Parathyroid adenoma (tissue), 2 donors: Measurements from ENCODE around the gene SYTL2.

Experiments
- H2AFZ ChIP-seq: fragments of 300-600 bp; sonication (generic); one replicate; pipeline ENCODE4 v1.7.0; 2017; ENCODE audit warnings: antibody characterized with exemption, mild to moderate bottlenecking
- H3K27ac ChIP-seq: fragments of 300-600 bp; sonication (generic); one replicate; pipeline ENCODE4 v1.7.0; 2017
- H3K27me3 ChIP-seq: fragments of 300-600 bp; sonication (generic); one replicate; pipeline ENCODE4 v1.7.0; 2017; ENCODE audit warnings: low read length; ENCODE audit not compliant: control insufficient read depth, insufficient read depth
- H3K36me3 ChIP-seq: fragments of 300-600 bp; sonication (generic); one replicate; pipeline ENCODE4 v1.7.0; 2017; ENCODE audit warnings: low read length; ENCODE audit not compliant: control insufficient read depth, insufficient read depth
- H3K4me1 ChIP-seq: fragments of 300-600 bp; sonication (generic); one replicate; pipeline ENCODE4 v1.7.0; 2017; ENCODE audit warnings: control low read depth
- H3K4me2 ChIP-seq: fragments of 300-600 bp; sonication (generic); one replicate; pipeline ENCODE4 v1.7.0; 2017; ENCODE audit warnings: low read length
- H3K4me3 ChIP-seq: fragments of 300-600 bp; sonication (generic); one replicate; pipeline ENCODE4 v1.7.0; 2017; ENCODE audit warnings: low read depth, low read length
- H3K79me2 ChIP-seq: fragments of 300-600 bp; sonication (generic); one replicate; pipeline ENCODE4 v1.7.0; 2017; ENCODE audit warnings: control low read depth
- H3K9ac ChIP-seq: fragments of 300-600 bp; sonication (generic); one replicate; pipeline ENCODE4 v1.7.0; 2017; ENCODE audit warnings: mild to moderate bottlenecking
- H3K9me3 ChIP-seq: fragments of 300-600 bp; sonication (generic); one replicate; pipeline ENCODE4 v1.7.0; 2017; ENCODE audit warnings: low read length; ENCODE audit not compliant: control insufficient read depth
- TF ChIP-seq, protein P1 (sequence below): fragments of 300-600 bp; sonication (generic); IDR thresholded peaks from one replicate; pipeline ENCODE4 v1.7.0; 2017; ENCODE audit warnings: antibody characterized with exemption, mild to moderate bottlenecking
- donor health status: primary hyperparathyroidism.

The SYTL2 gene

DNA sequence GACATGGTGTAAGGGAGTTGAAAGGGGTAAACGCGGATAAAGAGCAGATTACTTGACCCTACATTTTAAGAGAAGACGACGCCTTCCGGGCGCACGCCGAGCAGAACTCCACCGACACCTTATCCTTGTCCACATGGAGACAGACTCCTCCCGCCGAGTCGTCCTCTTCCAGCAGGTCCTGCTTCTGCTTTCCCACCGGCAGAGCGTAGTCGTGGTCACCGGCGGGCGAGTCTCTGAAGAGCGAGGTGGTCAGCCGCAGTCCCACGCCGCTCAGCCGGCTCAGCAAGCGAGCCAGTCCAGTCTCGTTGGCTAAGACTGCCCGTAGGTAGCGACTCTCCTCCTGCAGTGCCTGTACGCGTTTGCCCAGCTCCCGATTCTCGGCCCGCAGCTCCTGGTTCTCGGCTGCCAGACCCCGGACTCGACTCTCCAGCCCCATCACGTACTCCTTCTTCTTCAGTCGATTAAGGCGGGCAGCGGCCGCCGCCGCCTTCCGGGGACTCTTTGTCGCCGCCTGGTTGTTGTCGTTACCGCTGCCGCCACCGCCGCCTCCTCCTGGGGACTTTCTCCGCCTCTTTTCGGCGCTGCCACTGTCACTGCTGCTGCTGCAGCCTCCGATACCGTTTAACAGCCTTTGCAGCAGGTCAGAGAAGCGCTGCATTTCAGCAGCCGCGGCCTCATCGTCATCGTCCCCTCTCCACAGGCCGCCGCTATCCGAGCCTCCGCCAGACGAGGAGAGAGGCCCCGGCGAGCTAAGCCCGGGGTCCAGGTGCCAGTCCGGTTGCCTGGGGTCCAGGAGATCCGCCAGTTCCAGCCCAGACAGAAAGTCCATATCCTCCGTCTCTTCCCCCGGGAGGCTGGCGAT is 147.0 kb downstream of the SYTL2 start:
- TF ChIP-seq, protein P1, sequence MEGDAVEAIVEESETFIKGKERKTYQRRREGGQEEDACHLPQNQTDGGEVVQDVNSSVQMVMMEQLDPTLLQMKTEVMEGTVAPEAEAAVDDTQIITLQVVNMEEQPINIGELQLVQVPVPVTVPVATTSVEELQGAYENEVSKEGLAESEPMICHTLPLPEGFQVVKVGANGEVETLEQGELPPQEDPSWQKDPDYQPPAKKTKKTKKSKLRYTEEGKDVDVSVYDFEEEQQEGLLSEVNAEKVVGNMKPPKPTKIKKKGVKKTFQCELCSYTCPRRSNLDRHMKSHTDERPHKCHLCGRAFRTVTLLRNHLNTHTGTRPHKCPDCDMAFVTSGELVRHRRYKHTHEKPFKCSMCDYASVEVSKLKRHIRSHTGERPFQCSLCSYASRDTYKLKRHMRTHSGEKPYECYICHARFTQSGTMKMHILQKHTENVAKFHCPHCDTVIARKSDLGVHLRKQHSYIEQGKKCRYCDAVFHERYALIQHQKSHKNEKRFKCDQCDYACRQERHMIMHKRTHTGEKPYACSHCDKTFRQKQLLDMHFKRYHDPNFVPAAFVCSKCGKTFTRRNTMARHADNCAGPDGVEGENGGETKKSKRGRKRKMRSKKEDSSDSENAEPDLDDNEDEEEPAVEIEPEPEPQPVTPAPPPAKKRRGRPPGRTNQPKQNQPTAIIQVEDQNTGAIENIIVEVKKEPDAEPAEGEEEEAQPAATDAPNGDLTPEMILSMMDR, result peak; percentile 63
- no peaks in the 10 kb centered on the region for H3K36me3 ChIP-seq
- peak overlapping the region; percentile 84 for H2AFZ ChIP-seq
- H3K27ac ChIP-seq, result peak overlapping the region; percentile 96
- H3K4me2 ChIP-seq, result peak overlapping the region; percentile 81
- no peaks in the 10 kb centered on the region for H3K9me3 ChIP-seq
- H3K4me1 ChIP-seq, result peaks cover 6% of the 10 kb centered on the region
- peak overlapping the region; percentile 80 for H3K4me3 ChIP-seq
- peak overlapping the region; percentile 98 for H3K9ac ChIP-seq
- no peaks in the 10 kb centered on the region for H3K27me3 ChIP-seq
- peaks cover 2% of the 10 kb centered on the region for H3K79me2 ChIP-seq

DNA sequence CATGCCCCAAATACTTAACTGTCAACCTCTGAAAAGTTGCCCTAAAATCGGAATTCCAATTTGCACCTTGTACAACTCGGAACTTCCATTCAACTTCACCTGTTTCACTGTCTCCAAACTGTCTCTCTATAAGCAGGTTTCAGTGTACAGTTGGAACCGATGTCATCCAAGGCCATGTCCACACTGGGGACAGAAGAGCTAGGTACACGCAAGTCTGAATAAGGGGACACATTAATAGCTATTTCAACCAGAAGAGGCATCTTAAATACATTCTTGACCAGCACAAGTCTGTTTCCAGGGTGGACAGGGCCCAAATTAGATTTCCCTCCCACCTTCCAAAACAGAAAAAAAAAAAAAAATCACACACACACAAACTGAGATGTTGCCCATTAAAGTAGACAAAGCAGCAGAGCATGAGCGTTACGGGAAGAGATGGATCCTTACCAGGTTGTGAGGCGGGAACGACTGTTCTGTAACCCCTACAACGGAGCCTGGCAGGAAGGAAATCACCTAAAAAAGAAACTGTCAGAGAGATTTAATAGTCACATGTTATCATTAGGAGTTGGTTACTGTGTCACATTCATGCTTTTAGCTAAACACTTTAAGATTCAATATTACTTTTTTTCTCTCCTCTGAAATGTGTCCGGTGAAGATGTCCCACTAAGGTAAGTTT is 147.7 kb downstream of the SYTL2 start:
- TF ChIP-seq, protein P1, result no peak
- Histone ChIP-seq H3K4me3 (peak overlapping the region; percentile 80), H3K4me2 (peak overlapping the region; percentile 81), H3K27me3 (no peaks in the 10 kb centered on the region), H3K9me3 (no peaks in the 10 kb centered on the region), H3K36me3 (no peaks in the 10 kb centered on the region), H3K4me1 (peaks cover 6% of the 10 kb centered on the region), H3K27ac (peak overlapping the region; percentile 96), H3K9ac (no peak overlapping the region), H3K79me2 (peaks cover 4% of the 10 kb centered on the region), H2AFZ (no peak overlapping the region)

DNA sequence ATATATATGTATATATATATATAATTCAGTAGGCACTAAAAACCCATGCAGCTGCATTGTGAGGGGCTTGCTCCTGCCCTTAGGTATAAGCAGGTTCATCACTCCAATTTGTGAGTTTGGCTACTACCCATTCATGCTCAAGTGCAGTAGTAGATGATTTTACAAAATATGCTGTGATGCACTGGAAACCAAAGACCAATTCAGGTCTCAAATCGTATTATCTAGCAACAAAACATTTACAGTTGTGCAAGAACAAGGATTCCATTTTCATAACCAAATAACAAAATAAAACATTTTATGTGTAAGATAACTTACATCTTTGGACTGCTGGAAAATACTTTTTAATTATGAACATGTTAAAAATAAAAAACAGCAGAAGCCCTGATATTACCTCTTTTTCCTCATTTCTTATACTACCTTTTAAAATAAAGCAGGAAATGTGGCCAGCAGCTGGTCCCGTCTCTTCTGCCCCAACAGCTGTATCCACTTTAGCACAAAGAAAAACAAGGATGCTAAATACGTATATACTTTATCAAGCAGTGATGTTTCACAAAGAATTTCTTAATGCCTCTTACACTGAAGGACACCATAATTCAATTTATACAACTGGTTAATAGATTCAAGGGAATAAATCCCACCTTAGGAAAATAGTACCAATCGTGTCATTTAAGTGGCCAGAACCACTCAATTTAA is 148.8 kb downstream of the SYTL2 start:
- H3K79me2 ChIP-seq, result peaks cover 4% of the 10 kb centered on the region
- H3K9me3 ChIP-seq, result no peaks in the 10 kb centered on the region
- H3K36me3 ChIP-seq, result no peaks in the 10 kb centered on the region
- peak overlapping the region; percentile 9 for H3K4me2 ChIP-seq
- H3K27me3 ChIP-seq, result no peaks in the 10 kb centered on the region
- TF ChIP-seq, protein P1, result no peak
- no peak overlapping the region for H2AFZ ChIP-seq
- peaks cover 6% of the 10 kb centered on the region for H3K4me1 ChIP-seq
- no peak overlapping the region for H3K27ac ChIP-seq
- peak overlapping the region; percentile 80 for H3K4me3 ChIP-seq
- H3K9ac ChIP-seq, result no peak overlapping the region

DNA sequence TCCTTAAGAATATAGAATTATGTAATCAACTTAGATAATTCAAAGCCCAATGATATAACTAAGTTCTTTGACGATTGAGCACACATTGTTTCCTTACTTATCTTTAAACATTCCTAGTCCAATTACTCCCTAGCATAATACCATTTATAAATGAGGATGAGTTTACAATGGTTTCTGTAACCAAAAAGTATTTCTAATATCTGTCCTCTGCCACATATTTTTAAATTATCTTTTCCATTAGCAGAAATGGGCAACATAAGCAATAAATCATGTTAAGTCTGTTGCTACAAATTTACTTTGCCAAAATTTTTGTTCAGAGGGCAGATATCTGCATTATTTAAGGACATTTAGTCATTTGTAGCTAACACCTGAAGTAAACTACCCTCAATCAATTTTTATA is 152.8 kb downstream of the SYTL2 start:
- H3K79me2 ChIP-seq, result peaks cover 4% of the 10 kb centered on the region
- H3K36me3 ChIP-seq, result no peaks in the 10 kb centered on the region
- peaks cover 3% of the 10 kb centered on the region for H3K4me1 ChIP-seq
- no peak overlapping the region for H2AFZ ChIP-seq
- no peaks in the 10 kb centered on the region for H3K9me3 ChIP-seq
- no peaks in the 10 kb centered on the region for H3K27me3 ChIP-seq
- H3K27ac ChIP-seq, result no peak overlapping the region
- H3K9ac ChIP-seq, result no peak overlapping the region
- TF ChIP-seq, protein P1, result no peak
- H3K4me3 ChIP-seq, result no peak overlapping the region
- no peak overlapping the region for H3K4me2 ChIP-seq
